GM18508 (cell line): ENCODE results near the gene ST8SIA6.
A peak's percentile ranks its signal among the peaks of the same experiment; 100 is the strongest.
"Not testable (repeated sequence)": the region's sequence is repeated elsewhere in the genome, so short reads cannot be mapped to it uniquely, and the experiment has no call there.

Source experiments
- ATAC-seq: cut with Tn5 transposase; IDR thresholded peaks from one replicate; pipeline ENCODE4 v1.9.1; 2021; ENCODE audit warnings: moderate number of reproducible peaks; ENCODE audit not compliant: insufficient read depth, unreplicated experiment

ST8SIA6 gene

DNA sequence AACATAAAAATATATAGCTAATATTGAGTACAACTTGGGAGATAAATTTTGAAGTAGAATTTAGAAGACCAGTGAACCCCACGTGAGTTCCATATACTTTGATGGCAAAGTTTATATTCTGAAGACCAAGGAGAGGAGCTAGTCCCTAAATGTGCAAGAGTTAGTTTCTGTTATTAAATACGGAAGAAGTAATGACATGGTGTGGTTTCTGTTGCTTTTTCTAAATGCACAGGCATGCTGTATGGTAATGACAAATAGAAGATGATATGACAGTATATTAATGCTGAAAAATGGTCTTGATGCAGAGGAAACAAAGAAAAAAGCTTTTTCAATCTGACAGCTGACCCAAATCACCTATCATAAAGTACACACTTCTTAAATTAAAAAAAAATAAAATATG is 101.8 kb downstream of the ST8SIA6 start:
- ATAC-seq = no peak

DNA sequence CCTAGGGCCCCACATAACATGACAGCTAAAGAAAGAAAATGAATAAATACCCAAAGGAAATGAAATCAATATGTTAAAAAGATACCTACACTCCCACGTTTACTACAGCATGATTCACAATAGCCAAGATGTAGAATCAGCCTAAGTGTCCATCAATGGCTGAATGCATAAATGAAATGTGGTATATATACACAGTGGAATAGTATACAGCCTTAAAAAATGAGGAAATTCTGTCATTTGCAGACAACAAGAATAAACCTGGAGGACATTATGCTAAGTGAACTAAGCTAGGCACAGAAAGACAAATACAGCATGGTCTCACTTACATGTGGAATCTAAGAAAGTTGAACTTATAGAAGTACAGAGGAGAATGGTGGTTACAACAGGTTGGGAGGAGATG is 102.9 kb downstream of the ST8SIA6 start:
- no peak for ATAC-seq

DNA sequence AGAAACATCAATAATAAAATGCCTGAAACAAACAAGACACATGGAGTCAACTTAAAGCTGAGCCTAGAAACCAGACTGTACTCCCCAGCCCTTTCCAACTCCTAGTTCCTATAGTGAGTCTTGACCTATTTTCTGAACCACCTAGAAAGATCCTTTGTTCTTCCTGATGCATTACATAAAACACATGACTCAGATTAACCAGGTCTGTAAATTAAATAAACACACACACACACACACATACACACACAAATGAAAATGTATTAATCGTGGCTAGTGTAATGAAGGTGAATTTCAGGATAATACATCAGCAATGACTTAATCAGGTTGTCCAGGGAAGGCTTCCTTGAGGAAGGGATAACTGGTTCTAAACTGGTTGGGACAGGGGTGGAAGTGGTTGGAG is 104.7 kb downstream of the ST8SIA6 start:
- ATAC-seq = no peak

DNA sequence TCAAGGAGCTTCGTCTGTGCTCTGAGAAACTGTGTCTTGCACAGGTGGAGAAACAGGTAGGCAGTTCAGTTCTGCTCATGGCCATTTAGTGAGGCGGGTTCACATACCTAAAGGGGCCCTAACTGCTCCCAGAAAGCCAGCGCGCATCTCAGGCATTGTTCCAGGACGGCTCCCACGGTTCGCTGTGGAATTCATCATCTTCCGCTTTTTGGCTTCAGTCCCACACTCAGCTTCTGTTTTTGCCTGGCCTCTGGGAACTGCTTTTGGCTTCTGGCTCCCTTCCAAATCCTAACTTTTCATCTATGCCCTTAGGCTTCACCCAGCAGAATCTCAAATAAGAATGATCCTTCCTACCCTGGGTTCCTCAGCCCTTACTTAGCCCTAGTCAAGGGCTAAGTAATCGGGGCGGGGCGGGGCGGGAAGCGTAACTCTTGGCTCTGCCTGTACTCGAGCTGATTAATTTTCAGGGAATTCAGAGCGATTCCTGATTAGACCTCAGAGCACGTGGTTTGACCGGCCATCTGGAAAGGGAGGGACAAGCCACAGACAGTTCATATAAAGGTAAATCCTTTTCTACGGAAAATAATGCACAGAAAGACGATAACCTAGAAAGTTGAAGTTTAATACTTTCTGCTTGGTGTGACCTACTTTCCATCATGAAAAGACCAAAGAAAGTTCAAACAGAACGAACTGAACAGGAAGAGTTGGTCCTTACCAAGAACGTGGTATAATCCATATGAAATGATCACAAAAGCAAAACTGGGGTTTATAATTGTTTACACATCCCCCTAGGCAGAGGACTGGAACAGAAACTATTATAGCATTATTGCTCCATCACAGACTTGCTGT is 105.7 kb downstream of the ST8SIA6 start:
- no peak for ATAC-seq

DNA sequence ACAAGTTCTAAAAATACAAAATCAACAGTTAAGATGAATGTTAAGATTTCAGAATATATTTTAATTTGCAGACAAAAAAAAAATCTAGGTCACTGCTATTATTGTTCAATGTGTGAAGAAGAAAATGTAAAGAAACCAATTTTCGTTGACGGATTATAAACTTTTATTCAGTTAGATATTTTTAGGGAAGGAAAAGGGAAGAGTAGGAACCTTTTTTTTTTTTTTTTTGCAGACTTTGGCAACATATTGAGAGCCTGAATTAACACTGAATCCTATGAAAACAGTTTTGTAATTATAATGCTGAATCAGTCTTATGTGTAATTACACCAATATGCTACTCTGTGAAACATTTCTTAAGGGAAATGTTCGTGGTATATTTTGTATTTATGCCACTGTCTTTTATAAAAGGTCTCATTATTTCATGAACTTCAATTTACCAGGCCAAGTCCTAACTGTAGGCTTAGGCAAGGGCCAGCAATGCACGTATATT is 106.3 kb downstream of the ST8SIA6 start:
- no peak for ATAC-seq

DNA sequence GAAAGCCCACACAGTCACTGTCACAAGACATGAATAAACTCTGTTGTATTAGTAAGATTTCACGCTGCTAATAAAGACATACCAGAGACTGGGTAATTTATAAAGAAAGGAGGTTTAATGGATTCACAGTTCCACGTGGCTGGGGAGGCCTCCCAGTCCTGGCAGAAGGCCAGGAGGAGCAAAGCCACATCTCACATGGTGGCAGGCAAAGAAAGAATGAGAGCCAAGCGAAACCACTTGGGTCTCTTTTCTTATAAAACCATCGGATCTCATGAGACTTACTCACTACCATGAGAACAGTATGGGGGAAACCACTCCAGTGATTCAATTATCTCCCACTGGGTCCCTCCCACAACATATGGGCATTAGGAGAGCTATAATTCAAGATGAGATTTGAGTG is 110.2 kb downstream of the ST8SIA6 start:
- no peak for ATAC-seq

DNA sequence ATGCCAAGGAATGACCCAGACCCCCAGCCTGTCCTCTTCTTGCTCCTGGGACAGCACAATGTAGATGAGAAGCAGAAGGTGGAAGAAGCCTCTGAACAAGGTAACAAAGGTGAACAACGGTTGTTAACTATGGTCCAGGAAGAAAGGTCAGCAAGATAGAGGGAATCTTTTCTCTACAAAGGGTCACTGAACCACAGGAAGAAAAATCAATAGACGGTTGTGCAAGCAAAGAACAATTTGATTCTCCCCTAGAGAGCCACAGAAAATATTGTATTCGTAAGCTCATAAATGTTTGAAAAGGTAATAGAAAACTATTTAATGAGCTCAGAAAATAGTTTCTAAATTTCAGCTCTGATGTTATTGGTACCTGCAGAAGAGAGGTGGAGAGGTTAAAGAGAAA is 111.3 kb downstream of the ST8SIA6 start:
- no peak for ATAC-seq

DNA sequence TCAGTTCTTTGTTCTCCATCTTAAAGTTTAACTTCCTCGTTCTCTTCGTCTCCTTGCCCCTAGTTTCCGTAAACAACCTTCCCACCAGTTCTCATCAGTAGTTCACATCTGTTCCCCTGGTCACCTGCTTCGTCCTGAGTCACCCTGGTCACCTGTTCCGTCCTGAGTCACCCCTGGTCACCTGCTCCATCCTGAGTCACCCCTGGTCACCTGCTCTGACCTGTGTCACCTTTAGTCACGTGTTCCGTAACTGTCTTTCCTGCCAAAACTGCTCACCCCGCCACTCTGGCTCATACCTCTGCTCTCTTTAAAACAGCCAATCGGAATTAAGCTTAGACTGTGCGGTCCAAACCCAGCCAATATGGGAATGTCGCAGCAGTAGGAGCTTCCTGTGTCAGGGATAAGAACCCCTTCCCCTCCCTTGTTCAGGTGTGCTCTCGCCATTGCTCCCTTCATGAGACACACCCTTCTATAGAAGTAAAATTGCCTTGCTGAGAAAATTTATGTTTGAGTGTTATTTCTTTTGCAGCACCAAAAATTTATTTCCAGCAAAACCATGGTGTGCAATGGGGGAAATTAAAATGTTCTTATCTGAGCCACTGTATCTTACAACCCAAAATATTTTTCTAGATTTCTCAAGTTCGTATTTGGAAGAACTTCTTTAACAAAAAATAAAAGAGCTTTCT is 114.1 kb downstream of the ST8SIA6 start:
- ATAC-seq = no peak

DNA sequence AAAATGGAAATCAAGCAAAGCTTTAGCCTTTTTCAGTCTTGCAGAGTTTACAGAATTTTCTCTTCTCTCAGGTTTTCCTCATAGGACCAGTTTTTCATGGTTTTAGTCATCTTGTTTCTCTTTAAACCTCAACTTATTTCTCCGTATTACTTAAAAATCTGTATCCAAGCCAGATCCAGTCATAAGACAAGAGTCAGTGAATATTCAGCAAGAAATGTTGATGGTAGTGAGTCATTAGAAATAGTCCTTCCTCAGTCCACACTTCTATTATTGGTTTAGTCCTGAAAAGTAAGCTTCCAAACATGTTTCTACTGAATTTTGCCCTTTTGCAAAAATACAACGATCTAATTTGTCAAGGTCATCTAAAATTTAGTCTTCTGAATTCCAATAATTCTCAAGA is 119.3 kb downstream of the ST8SIA6 start:
- no peak for ATAC-seq

DNA sequence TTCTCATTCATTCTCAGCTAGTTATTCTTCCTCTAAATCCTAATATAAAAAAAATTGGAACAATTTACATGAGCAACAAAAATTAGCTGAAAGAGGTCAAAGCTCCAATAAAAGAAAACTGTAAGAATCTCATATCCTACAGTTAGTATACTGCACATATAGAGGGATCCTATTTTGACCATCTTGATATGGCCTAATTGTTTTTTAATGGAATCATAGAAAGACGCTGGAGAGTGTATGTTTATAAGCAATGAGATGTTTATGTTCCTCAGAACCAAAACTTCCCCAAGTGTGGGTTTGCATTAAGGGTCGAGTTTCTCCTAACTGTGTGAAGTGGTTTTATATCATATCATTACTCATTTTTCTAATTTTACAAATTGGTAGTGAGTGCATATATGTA is 123.9 kb downstream of the ST8SIA6 start:
- ATAC-seq = no peak

DNA sequence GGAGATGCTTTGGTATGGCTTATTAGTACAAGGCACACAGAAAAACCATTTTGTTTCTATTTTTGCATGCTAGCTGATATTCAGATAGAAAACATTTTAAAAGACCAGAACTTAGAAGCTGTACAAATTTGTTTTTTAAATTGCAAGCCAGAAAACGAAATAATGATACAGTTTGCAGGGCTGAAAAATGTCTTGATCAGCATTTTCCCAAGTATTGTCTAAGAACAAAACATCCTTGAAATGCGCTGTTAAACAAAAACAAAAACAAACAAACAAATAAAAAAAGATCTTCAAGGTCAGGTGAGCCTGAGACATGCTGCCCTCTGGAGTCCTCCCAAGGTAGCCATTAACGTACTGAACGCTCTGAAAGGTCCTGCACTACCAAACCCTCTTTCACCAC is 128.0 kb downstream of the ST8SIA6 start:
- no peak for ATAC-seq

DNA sequence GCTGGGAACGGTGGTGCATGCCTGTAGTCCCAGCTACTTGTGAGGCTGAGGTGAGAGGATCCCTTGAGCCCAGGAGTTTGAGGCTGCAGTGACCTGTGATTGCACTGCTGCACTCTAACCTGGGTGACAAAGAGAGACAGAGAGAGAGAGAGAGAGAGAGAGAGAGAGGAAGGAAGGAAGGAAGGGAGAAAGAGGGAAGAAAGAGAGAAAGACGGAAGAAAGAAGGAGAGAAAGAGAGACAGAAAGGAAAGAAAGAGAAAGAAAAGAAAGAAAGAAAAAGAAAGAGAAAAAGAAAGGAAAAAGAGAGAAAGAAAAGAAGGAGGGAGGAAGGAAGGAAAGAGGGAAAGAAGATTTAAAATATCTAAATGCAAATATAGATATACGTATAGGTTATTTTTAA is 132.4 kb downstream of the ST8SIA6 start:
- not testable (repeated sequence) for ATAC-seq

DNA sequence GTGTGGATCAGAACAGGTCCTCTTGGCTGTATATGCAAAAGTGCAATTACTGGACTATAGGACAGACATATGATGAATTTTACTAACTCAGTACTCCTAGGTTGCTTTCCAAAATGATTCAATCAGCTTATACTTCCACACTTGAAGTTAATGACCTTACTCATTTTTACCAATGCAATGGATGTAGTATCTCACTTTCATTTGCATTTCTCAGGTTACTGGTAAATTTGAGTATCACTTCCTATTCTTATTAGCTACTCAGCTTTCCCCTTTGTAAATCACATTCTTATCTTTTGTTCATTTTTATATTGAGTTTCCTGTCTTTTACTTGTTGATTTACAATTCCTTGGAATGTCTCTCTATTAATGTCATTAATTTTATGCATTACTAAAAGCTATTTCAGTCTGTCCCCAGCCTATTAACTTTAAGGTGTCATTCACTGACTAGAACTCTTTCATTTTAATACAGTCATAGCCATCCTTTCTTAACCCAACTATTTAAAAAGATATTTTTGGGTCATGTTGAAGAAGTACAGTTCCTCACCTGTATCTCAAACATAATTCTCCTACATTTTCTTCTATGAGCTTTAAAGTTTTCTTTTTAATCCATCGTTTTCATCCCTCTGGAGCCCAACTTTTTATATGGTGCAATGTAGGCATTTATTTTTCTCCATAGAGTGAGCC is 137.8 kb downstream of the ST8SIA6 start:
- ATAC-seq = peak; percentile 91

DNA sequence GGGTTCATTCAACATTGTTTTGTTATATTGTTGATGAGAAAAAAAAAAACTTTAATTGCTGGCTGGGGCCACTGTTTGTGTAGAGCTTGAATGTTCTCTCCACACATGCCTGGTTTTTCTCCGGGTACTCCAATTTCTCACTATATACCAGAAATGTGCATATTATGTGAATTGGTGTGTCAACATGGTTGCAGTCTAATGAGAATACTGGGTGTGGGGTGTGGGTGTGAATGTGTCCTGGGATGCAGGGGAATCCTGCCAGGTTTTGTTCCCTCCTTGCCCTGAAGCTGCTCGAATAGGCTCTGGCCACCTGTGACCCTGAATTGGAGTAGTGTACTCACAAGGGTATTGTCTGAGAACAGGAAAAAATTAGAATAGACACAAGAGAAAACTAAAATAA is 145.0 kb downstream of the ST8SIA6 start:
- no peak for ATAC-seq

DNA sequence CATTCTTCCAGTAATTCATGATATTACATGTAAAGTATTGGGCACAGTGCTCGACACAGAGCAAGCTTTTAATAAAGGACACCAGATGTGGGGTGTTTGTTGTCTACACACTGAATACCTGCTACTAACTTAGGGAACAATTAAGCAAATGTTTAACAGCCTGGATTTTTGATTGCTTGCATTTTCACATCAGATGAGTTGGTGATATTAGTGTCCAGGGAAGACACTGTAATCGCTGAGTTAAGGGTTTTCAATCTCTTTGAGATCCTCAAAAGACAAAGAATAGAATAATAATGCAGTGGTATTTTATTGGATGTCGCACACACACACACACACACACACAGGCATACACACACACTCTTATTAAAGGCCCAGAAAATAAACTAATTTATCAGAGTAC is 147.3 kb downstream of the ST8SIA6 start:
- ATAC-seq = no peak

DNA sequence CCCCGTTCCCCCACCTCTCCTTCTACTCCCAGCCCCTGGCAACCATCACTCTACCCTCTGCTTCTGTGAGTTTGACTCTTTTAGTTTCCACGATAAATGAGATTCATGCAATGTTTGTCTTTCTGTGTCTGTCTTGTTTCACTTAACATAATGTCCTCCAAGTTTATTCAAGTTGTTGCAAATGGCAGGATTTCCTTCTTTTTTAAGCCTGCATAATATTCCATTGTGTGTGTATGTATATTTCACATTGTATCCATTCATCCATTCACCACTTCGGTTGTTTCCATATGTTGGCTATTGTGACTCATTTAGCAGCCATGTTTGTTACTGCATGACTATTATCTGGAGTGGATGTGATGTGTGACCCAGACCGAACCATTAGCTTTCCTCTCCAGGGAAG is 162.0 kb downstream of the ST8SIA6 start:
- no peak for ATAC-seq

DNA sequence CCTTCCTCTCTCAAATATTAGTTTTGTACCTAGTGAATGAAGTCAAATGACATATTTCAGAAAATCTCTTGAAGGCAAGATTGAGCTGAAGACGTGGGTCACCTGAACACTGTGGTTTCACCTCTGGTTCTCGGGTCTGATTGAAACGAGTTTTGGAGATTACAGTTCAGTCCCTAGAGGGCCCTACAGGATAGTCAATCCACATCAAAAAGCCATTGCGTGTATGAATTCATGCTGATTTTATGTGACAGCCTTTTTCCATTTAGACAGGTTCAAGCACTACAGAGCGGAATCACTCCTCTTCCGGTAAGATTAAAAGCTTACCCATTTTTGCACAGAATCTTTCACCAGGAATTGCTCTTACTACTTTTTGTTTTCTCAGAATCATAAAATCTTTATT is 164.2 kb downstream of the ST8SIA6 start:
- no peak for ATAC-seq

DNA sequence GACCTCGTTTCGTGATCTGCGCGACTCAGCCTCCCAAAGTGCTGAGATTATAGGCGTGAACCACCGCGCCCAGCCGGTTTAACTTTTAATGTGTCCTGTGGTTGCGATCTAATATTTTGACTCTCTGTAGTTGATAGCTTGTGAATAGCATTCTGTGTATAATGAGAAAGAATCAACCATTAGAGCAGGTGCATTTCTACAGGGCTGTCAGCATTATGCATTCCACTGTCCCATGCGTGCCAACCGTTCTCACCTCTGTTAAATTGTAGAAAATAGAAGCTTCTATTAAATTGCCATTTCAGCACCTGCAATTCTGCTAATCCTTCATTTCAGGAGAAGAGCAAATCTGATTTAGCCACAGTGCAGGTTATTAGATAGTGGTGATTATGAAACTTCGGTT is 164.6 kb downstream of the ST8SIA6 start:
- ATAC-seq = no peak

DNA sequence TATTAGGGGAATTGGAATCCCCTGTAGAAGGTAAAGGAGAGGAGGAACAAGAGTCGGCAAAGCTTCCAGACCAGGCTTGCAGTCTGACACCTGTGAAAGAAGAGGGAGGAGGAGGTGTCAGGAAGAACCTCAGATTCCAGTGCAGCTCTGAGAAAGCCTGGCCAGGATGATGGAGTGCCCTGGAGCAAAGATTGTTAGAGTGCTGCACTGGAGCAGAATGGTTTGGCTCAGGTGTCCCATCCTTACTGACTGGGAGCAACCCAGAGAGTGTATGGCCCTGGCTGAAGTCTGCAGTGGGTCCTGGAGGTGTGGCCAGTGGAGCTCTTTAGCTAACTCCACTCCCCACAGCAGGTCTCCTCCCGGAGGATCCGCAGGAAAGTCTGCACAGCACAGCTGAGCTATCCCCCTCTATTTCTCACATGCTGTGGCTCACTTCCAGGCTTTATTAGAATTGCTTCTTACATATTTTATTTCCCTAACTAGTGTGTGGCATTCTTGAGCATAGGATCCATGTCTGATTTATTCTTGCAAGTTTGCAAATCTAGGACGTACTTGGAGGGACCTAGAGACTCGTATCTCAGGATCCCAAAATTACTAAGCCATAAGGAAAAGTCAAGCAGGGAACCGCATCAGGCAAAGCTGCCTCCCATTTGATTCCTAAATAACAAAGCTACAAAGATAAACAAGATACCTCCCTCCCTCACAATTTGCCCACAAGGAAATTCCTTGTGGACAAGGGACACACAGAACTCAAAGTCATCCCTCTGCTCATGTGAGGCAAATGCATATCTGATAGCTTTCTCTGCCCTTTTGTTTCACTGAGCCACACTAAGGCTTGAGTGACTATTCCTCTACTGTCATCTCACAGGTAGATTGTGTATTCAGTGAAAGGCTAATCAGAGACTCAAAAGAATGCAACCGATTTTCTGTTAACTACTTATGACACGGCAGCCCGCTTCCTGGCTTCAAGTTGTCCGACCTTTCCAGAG is 167.5 kb downstream of the ST8SIA6 start:
- no peak for ATAC-seq

DNA sequence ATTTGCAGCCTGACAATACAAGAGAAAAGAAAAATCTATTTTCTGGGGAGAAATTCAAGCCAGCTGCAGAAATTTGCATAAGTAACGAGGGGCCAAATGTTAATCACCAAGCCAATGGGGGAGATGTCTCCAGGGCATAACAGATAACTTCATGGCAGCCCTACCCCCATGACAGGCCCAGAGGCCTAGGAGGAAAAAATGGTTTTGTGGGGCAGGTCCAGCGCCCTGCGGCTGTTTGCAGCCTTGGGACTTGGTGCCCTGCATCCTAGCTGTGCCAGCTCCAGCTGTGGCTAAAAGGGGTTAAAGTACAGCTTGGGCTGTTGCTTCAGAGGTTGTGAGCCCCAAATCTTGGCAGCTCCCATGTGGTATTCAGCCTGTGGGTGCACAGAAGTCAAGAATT is 172.1 kb downstream of the ST8SIA6 start:
- ATAC-seq = no peak
